GM06990 (cell line): ENCODE results near the gene CDK17.

Source experiments
- DNase-seq: peaks from one replicate; pipeline ENCODE4 v3.0.0-alpha.2; 2011; ENCODE audit not compliant: insufficient read length; ENCODE audit errors: extremely low read depth
- H3K27me3 ChIP-seq: replicated peaks from 2 replicates; pipeline ENCODE4 v1.6.0; 2011; ENCODE audit warnings: low read length; ENCODE audit not compliant: control insufficient read depth, insufficient read depth
- H3K36me3 ChIP-seq: 2 replicates; pipeline ENCODE4 v1.5.1; 2011; ENCODE audit warnings: low read length; ENCODE audit not compliant: control insufficient read depth, insufficient read depth
- H3K4me3 ChIP-seq: replicated peaks from 2 replicates; pipeline ENCODE4 v1.5.1; 2011; ENCODE audit warnings: low read depth, mild to moderate bottlenecking, control low read depth, low read length
- TF ChIP-seq, protein P1 (sequence below): IDR thresholded peaks from 2 replicates; pipeline ENCODE4 v1.5.1; 2011; ENCODE audit warnings: low read length, control low read depth, mild to moderate bottlenecking, inconsistent platforms; ENCODE audit not compliant: insufficient read depth, poor library complexity, severe bottlenecking

The CDK17 gene

DNA sequence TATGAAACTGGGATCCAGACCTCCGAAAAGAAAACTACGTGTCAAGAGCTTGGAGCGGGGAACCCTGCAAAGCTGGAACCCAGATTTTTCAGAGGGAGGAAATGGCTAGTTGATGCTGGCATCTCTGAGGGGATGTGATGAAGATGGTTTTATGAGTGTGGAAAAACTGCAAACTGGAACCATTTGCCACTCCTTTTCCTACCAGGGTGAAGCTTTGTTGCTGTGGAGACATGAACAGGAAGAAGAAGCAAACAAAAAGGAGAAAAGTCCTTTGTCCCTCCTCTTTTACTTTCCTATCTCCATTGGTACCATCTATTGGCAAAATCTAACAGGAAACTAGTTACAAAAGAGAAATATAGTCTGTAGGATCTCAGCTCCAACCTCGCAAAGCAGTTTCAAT lies 39.2 kb downstream of the CDK17 start:
- Histone ChIP-seq H3K4me3 (no peak overlapping the region), H3K36me3 (no peaks in the 10 kb centered on the region), H3K27me3 (no peaks in the 10 kb centered on the region)
- no peak for DNase-seq
- TF ChIP-seq, protein P1, sequence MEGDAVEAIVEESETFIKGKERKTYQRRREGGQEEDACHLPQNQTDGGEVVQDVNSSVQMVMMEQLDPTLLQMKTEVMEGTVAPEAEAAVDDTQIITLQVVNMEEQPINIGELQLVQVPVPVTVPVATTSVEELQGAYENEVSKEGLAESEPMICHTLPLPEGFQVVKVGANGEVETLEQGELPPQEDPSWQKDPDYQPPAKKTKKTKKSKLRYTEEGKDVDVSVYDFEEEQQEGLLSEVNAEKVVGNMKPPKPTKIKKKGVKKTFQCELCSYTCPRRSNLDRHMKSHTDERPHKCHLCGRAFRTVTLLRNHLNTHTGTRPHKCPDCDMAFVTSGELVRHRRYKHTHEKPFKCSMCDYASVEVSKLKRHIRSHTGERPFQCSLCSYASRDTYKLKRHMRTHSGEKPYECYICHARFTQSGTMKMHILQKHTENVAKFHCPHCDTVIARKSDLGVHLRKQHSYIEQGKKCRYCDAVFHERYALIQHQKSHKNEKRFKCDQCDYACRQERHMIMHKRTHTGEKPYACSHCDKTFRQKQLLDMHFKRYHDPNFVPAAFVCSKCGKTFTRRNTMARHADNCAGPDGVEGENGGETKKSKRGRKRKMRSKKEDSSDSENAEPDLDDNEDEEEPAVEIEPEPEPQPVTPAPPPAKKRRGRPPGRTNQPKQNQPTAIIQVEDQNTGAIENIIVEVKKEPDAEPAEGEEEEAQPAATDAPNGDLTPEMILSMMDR = no peak

DNA sequence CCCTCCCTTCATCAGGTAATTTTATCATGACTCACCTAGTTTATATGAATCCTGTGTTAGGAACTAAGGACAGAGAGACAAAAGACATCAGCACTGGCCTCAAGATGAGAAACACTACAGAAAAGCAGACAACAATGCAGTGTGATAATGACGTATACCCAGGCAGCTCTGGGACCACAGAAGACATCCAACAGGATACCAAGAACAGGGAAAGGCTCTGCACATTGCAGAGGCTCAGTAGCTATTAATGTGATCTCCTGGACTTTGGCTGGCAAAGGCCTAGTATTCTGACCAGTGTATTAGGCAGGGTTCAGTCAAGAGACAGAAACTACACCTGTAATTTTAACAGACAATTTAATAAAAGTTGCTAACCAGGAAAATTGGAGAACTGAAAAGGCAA lies 39.7 kb downstream of the CDK17 start:
- H3K4me3 ChIP-seq = no peak overlapping the region
- H3K36me3 ChIP-seq = no peaks in the 10 kb centered on the region
- TF ChIP-seq, protein P1 = no peak
- no peaks in the 10 kb centered on the region for H3K27me3 ChIP-seq
- no peak for DNase-seq

DNA sequence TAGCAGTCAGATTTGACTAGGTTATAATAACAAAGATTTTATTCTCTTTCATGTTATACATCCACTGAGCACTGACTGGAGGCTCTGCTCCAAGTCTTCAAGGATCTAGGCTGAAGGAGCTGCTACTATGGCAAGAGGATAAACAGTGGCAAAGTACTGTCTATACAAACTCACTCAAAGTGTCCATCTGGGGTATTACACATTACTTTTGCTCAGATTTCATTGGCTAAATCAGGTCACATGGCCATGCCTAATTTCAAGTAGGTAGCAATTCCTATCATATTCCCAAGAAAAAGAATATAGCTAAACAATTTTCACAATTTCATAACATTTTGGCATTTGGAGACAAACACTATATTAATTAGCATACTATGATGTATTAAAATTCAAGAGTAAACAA lies 40.9 kb downstream of the CDK17 start:
- no peaks in the 10 kb centered on the region for H3K36me3 ChIP-seq
- no peak for DNase-seq
- H3K4me3 ChIP-seq = no peak overlapping the region
- no peaks in the 10 kb centered on the region for H3K27me3 ChIP-seq
- TF ChIP-seq, protein P1 = no peak

DNA sequence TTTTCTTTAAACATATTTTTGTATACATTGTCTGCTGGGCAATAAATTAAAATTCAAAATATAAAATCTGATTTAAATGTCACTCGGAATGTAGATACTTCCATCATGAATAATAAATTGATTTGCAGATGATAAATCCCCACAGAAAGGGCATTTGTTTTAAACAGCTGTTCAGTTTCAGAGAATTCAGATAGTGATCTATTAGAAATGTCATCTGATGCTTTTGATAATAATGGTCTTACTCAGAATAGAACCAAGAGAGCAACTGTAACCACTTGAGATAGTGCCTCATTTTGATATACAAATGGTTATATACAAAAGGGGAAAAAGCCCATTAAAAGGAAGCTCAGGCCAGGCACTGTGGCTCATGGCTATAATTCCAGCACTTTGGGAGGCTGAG lies 43.4 kb downstream of the CDK17 start:
- Histone ChIP-seq H3K36me3 (no peaks in the 10 kb centered on the region), H3K4me3 (no peak overlapping the region), H3K27me3 (no peaks in the 10 kb centered on the region)
- TF ChIP-seq, protein P1 = no peak
- no peak for DNase-seq

DNA sequence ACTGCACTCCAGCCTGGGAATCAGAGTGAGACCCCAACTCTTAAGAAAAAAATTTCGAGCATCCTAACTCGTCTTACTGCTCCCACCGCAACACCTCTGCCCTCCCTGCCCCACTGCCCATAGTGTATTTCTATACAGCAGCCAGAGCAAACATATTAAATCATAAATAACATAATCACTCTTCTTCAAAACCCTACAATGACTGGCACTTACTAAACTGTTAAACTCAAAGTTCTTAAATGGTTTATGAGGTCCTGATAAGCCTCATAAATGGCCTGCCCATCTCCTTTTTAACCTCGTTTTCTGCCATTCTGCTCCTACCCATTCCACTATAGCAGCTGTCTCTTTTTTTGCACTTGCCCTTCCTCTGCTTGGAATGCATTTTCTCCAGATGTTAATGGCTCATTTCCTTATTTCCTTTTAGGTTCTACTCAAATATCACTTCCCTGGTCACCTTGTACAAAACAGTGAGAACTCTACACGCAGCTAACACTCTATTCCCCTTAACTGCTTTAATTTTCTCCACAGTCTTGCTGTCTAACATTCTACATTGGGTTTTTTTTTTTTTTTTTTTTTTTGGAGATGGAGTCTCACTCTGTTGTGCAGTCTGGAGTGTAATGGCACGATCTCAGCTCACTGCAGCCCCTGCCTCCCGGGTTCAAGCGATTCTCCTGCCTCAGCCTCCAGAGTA lies 45.2 kb downstream of the CDK17 start:
- DNase-seq = no peak
- H3K36me3 ChIP-seq = no peaks in the 10 kb centered on the region
- TF ChIP-seq, protein P1 = no peak
- H3K27me3 ChIP-seq = no peaks in the 10 kb centered on the region
- H3K4me3 ChIP-seq = no peak overlapping the region

DNA sequence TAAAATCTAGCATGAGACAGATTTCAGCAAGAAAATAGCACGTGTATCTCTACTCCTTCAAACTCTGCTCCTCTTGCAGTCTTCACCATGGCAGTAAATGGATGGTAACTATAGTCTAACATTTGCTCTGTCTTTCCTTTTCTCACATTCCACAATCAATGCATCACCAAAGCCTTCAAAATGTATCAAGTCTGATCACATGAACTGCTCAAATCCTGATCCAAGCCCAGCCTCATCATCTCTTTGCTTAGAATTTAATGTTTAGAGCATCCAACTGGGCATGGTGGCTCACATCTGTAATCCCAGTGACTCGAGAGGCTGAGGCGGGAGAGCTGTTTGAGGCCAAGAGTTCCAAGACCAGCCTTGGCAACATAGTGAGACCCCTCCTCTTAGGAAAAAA lies 45.9 kb downstream of the CDK17 start:
- Histone ChIP-seq H3K27me3 (no peaks in the 10 kb centered on the region), H3K4me3 (no peak overlapping the region), H3K36me3 (no peaks in the 10 kb centered on the region)
- TF ChIP-seq, protein P1 = no peak
- no peak for DNase-seq
